GM12874 (cell line): Measurements from ENCODE around the gene RETREG2.

Source experiments
- TF ChIP-seq, protein P1 (sequence below): IDR thresholded peaks from 2 replicates; pipeline ENCODE4 v1.5.1; 2011; ENCODE audit warnings: low read depth, mild to moderate bottlenecking, control low read depth, low read length, moderate library complexity; ENCODE audit not compliant: insufficient read depth

The RETREG2 gene

DNA sequence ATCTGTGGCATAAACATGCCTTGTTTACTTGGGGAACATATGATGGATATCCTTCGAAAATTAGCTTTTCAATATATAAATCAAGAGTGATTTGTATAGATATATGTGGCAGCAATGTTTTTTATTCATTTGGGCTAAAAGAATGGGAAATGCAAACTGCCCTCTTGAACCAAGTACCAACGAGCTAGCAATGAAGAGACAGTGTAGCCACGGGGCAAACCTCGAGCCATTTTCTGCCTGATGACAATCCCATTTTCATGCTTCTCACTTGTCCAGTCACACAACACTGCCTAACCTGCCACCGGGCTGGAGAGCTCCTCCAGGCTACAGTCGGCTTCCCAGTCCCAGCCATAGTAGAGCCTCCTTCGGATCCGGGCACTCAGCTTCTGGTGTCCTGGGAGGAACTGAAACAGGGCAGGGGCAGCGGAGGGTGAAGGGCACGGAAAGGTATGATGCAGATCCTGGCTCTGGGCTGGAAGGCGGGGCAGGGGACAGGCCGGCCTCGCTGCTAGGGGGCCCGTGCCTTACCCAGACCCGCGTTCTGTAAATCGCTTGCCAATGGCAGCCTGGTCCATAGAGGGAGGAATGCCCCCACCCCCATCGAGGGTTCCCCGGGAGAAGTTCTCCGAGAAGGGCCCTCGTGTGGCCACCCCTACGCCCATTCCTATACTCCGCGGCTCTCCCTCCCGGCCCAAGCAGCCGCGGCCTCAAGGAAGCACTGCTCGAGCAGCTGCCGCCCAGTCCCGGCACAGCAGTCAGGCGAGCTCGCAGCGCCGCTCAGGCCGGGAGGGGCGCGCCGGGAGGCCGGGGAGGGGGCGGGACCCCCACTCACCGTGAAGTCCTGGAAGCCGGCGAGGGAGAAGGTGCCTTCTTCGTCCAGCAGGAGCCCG lies 1.9 kb upstream of the RETREG2 start:
- TF ChIP-seq, protein P1, sequence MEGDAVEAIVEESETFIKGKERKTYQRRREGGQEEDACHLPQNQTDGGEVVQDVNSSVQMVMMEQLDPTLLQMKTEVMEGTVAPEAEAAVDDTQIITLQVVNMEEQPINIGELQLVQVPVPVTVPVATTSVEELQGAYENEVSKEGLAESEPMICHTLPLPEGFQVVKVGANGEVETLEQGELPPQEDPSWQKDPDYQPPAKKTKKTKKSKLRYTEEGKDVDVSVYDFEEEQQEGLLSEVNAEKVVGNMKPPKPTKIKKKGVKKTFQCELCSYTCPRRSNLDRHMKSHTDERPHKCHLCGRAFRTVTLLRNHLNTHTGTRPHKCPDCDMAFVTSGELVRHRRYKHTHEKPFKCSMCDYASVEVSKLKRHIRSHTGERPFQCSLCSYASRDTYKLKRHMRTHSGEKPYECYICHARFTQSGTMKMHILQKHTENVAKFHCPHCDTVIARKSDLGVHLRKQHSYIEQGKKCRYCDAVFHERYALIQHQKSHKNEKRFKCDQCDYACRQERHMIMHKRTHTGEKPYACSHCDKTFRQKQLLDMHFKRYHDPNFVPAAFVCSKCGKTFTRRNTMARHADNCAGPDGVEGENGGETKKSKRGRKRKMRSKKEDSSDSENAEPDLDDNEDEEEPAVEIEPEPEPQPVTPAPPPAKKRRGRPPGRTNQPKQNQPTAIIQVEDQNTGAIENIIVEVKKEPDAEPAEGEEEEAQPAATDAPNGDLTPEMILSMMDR: no peak

DNA sequence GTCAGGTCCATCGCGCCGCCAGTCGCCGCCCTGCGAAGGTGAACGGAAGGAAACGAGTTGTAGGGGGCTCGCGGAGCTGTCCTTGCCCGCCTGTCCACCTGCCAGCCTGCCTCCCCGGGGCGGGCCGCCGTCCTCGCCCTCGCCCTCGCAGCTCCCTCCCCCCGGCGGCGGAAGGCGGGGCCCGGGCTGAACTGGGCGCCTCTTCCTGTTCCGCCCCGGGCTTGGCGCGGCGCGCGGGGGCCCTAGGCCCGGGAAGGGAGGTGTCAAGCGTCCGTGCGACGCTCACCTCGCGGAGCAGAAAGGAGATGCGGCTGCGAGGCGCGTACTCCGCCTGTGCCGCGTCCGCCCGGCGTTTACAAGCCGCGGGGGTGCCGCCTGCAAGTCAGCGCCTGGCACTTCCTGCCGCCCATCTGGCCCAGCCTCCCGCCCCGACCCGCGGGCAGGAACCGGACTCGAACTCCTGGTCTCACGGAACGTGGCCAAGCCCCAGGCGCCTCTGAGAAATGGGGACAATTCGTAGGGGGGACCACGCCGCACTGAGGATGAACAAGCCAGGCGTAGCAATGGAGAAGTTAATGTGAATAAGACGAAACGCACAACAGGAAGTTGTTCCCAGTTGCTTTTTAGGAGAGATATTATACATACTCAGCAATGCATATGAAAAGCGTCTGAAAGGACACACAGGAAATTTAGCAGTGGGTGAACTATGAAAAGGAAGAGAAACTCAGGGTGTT lies 1.1 kb upstream of the RETREG2 start, which contains the start of gene CNPPD1:
Gene CNPPD1 (minus strand): TSS at position 108 of the 734 bp plus-strand sequence. CDS start 97 bp downstream, at position 11.
- TF ChIP-seq, protein P1: no peak

DNA sequence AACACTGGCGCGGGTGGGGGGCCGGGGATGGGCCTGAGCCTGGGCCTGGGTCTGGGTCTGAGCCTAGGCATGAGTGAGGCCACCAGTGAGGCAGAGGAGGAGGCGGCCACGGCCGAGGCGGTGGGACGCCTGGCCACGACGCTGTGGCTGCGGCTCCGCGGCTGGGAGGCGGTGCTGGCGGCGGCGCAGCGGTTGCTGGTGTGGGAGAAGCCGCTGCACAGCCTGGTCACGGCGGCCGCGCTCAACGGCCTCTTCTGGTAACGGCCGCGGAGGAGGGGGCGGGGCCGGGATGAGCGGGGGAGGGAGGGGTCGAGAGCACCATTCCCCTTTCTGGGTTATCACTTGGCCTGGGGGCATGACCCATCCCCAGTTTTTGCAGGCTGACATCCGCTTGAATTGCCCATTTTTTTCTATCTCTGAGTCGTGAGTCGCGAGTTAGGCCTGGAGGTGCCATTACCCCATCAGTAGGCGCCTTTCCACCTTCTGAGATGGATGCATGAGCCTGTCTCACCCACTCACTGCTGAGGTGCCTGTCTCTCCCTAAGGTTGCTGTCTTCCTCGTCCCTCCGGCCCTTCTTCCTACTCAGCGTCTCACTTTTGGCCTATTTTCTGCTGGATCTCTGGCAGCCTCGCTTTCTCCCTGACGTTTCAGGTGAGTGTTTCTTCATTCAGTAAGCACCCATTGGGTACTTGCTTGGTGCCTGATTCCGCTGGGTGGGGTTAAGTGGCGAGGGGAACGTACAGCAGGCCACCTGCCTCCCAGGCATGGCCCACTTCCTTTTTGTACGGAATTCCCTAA lies 501 bp downstream of the RETREG2 start:
- TF ChIP-seq, protein P1: no peak

DNA sequence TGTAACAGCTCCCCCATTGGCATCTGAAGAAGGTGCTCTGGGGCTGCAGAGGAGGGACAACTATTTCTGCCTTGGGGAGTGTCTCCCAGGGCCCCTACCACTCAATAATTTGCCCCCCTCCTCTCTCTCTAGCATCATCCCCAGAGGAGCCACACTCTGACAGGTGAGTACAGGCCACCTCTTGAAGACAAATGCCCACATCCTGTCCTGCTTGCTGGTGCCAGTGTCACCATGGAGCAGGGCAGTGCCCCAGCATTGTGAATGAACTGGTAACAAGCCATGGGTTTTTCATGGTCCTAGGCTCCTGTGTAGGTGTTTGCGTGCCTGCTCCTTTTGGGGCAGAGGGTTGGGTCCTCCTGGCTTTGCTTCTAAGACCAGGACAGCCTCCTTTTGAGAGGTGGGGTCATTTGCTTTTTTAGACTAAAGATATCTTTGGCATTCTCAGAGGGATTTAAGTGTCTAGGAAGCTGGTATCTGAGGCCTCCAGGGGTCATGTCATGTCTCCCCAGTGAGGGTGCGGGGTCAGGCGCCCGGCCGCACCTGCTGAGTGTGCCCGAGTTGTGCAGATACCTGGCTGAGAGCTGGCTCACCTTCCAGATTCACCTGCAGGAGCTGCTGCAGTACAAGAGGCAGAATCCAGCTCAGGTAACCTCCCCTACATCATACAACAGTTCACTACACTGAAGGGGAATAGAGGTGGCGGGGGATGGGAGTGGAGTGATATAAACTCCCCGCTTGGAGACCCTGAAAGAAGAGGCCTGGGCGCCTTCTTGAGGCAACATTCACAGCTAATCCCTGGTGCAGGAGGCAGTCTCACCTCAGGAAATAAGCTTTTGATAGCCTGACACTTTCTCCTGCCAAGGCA lies 1.8 kb downstream of the RETREG2 start:
- TF ChIP-seq, protein P1: no peak

DNA sequence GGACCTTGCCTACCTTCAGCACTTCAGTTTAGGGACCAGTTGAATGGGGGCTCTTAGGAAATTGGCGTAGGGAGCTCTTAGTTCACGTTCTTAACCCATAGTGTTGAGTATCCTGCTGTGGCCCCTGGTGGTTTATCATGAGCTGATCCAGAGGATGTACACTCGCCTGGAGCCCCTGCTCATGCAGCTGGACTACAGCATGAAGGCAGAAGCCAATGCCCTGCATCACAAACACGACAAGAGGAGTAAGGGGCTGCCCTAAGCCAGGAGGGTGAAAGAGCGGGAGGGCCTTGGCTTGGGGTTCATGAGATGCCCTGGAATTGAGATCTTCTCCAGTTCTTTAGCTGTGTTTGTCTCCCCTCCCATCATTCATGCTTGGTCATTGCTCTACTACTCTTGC lies 2.9 kb downstream of the RETREG2 start:
- TF ChIP-seq, protein P1: no peak

DNA sequence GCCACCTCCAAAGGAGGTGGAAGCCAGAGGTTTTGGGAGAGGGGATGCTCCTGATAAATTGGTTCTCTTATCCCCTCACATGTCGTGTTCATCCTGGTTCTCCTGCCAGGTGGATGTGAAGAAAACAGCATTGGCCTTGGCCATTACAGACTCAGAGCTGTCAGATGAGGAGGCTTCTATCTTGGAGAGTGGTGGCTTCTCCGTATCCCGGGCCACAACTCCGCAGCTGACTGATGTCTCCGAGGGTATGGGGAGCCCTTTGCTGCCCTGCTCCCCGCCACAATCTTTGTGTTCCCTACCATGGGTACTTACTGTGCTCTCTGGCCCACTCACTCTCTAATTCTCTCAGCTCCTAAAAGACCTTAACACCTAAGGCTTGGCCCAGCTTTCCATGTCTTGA lies 3.5 kb downstream of the RETREG2 start:
- TF ChIP-seq, protein P1: no peak
